Lower lobe of right lung (tissue), 2 donors: Measurements from ENCODE around the gene MORN1. TPM values are rescaled to one million over a fixed set of nuclear protein-coding genes. Genes with fewer than 3 reads are reported as not detected.

Experiments used
- ATAC-seq, 2 donors: fragments of 200-7000 bp; cut with Tn5 transposase; one replicate each; pipeline ENCODE4 v1.9.1; 2020 to 2022; ENCODE audit warnings: mild to moderate bottlenecking in 2 of 2, moderate library complexity in 2 of 2
- DNase-seq: peaks from one replicate; pipeline ENCODE4 v3.0.0-alpha.2; 2020
- H3K27ac ChIP-seq: fragments of 200-600 bp; one replicate; pipeline ENCODE4 v1.8.0; 2022
- H3K27me3 ChIP-seq: fragments of 200-600 bp; one replicate; pipeline ENCODE4 v1.8.0; 2022; ENCODE audit warnings: low read depth
- H3K36me3 ChIP-seq: fragments of 200-600 bp; one replicate; pipeline ENCODE4 v1.8.0; 2022; ENCODE audit warnings: mild to moderate bottlenecking
- H3K4me1 ChIP-seq: fragments of 200-600 bp; one replicate; pipeline ENCODE4 v1.8.0; 2022
- H3K4me3 ChIP-seq: fragments of 200-600 bp; one replicate; pipeline ENCODE4 v1.8.0; 2022; ENCODE audit warnings: mild to moderate bottlenecking
- H3K9me3 ChIP-seq: fragments of 200-600 bp; one replicate; pipeline ENCODE4 v1.8.0; 2022
- intact Hi-C: fragments of 100-400 bp; cut with DNase I; formaldehyde crosslinking; loops from one replicate; pipeline ENCODE4 v1.11.0; 2022
- total RNA-seq: library from RNA; stranded (reverse); fragmentation: NEBNext Ultra II Directional; extraction: Animal tissue kit (Norgen Biotek cat#: 25700); gene quantifications from one replicate; pipeline ENCODE4 v1.2.1, GENCODE V29; 2021
- TF ChIP-seq, protein P1 (sequence below): fragments of 200-600 bp; IDR thresholded peaks from one replicate; pipeline ENCODE4 v1.8.0; 2022; ENCODE audit warnings: antibody characterized with exemption, mild to moderate bottlenecking
- donor health status: DM: no; HTN: yes; CAD: no; lungs with severe emphysema.

The MORN1 gene
- total RNA-seq, 1 donor from 2014 or later, result 13.4 TPM

DNA sequence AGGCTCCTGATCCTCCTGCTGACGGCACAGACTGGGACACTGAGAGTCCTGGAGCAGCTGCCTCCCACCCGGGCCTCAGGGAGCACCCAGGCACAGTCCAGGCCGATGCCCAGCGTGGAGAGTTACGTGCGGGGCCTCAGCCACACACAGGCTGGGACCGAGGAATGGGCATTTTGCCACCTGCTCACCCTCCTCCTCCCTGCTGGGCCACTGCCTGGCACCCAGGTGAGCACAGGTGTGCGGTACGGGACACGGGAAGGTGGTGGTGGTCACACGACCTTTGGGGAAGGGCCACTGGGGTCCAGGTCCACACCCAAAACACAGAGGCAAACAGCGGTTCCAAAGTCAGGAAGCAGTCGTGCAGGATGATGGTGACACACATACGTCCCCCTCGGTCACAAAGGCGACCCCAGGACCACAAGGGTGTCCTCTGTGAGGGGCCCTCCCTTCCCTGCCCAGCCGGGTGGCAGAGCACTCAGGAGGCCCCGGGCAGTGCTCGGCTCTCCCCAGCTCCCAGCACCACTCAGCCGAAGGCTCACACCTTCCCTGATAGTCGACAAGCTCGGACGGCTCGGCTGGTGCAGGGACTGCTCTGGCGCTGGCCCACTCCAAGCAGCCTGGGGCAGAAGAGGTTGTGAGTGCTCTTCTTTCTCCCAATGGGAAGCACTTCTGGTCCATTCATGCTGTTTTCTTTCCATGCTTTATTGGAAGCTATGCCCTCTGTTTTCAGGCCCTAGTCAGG lies 14.3 kb downstream of the MORN1 start:
- H3K4me1 ChIP-seq, result peaks cover 9% of the 10 kb centered on the region
- H3K27ac ChIP-seq, result no peak overlapping the region
- H3K4me3 ChIP-seq, result no peak overlapping the region
- DNase-seq (peak; percentile 38), ATAC-seq (no peak)
- TF ChIP-seq, protein P1, sequence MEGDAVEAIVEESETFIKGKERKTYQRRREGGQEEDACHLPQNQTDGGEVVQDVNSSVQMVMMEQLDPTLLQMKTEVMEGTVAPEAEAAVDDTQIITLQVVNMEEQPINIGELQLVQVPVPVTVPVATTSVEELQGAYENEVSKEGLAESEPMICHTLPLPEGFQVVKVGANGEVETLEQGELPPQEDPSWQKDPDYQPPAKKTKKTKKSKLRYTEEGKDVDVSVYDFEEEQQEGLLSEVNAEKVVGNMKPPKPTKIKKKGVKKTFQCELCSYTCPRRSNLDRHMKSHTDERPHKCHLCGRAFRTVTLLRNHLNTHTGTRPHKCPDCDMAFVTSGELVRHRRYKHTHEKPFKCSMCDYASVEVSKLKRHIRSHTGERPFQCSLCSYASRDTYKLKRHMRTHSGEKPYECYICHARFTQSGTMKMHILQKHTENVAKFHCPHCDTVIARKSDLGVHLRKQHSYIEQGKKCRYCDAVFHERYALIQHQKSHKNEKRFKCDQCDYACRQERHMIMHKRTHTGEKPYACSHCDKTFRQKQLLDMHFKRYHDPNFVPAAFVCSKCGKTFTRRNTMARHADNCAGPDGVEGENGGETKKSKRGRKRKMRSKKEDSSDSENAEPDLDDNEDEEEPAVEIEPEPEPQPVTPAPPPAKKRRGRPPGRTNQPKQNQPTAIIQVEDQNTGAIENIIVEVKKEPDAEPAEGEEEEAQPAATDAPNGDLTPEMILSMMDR, result no peak
- no peaks in the 10 kb centered on the region for H3K36me3 ChIP-seq
- H3K27me3 ChIP-seq, result no peaks in the 10 kb centered on the region
- H3K9me3 ChIP-seq, result no peaks in the 10 kb centered on the region
- intact Hi-C loops, result no loop called here

DNA sequence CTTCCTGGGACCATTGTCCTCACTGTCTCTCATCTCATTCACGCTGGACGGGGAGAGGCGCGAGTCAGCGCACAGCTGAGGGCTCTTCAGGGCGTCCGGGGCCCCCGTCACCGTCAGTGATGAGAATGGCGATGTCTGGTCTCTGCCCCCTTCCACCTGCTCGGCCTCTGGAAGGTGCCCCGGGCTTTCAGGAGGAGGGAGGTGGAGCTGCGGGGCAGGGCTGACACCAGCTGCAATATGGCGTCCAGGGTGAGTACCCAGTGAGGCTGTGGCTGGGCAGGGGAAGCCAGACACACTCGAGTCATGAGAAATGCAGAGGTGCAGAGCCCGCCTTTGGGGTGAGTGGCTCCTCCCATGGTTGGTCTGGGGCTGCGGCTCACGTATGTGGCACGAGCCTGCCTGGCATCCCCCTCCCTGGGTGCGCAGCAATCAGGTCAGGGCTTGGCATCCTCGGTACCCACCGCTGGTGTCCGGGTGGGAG lies 15.1 kb downstream of the MORN1 start:
- H3K4me3 ChIP-seq, result no peak overlapping the region

GRCh38 chr1:2375923-2376260 lies 15.5 kb downstream of the MORN1 start:
- DNase-seq, result no peak
- no peak overlapping the region for H3K4me3 ChIP-seq
- no peaks in the 10 kb centered on the region for H3K36me3 ChIP-seq
- no peaks in the 10 kb centered on the region for H3K27me3 ChIP-seq
- intact Hi-C loops, result no loop called here
- no peaks in the 10 kb centered on the region for H3K4me1 ChIP-seq
- H3K9me3 ChIP-seq, result no peaks in the 10 kb centered on the region
- no peak overlapping the region for H3K27ac ChIP-seq
- TF ChIP-seq, protein P1, result no peak
- no peak for ATAC-seq

More for the DNA sequence above, 15.1 kb downstream of the MORN1 start:
- Histone ChIP-seq H3K36me3 (no peaks in the 10 kb centered on the region), H3K9me3 (no peaks in the 10 kb centered on the region), H3K27ac (no peak overlapping the region), H3K27me3 (no peaks in the 10 kb centered on the region), H3K4me1 (peaks cover under 1% of the 10 kb centered on the region)
- DNase-seq (peak; percentile 42), ATAC-seq (no peak)
- intact Hi-C loops, result no loop called here
- TF ChIP-seq, protein P1, result no peak

GRCh38 chr1:2375246-2375922 lies 16.0 kb downstream of the MORN1 start:
- ATAC-seq, result no peak
- H3K27me3 ChIP-seq, result no peaks in the 10 kb centered on the region
- no peak overlapping the region for H3K27ac ChIP-seq
- TF ChIP-seq, protein P1, result no peak
- no peaks in the 10 kb centered on the region for H3K4me1 ChIP-seq
- H3K9me3 ChIP-seq, result no peaks in the 10 kb centered on the region
- intact Hi-C loops, result no loop called here
- H3K4me3 ChIP-seq, result no peak overlapping the region
- H3K36me3 ChIP-seq, result peaks cover 5% of the 10 kb centered on the region
- peak; percentile 35 for DNase-seq

- no peak overlapping the region for H3K4me3 ChIP-seq
- H3K36me3 ChIP-seq, result peaks cover 7% of the 10 kb centered on the region
- DNase-seq (peak; percentile 23), ATAC-seq (no peak)
- intact Hi-C loops, result no loop called here
- H3K4me1 ChIP-seq, result no peaks in the 10 kb centered on the region
- TF ChIP-seq, protein P1, result no peak
- no peaks in the 10 kb centered on the region for H3K9me3 ChIP-seq
- no peak overlapping the region for H3K27ac ChIP-seq
- H3K27me3 ChIP-seq, result no peaks in the 10 kb centered on the region
Measured at GRCh38 chr1:2374252-2375155, 16.9 kb downstream of the MORN1 start.
